Neural progenitor cell (in vitro differentiated cells): ENCODE results near the gene DVL3. TPM values are rescaled to one million over a fixed set of nuclear protein-coding genes. Genes with fewer than 3 reads are reported as not detected.

ENCODE experiments used
- DNase-seq: peaks from one replicate; pipeline ENCODE4 v3.0.0-alpha.2; 2016; ENCODE audit warnings: low spot score
- H2AFZ ChIP-seq: fragments of 200-600 bp; sonication (generic); replicated peaks from 2 replicates; pipeline ENCODE4 v1.6.1; 2016; ENCODE audit warnings: antibody characterized with exemption
- H3F3A ChIP-seq: fragments of 200-600 bp; sonication (generic); 2 replicates; pipeline ENCODE4 v1.6.1; 2016; ENCODE audit warnings: antibody characterized with exemption, low read depth
- H3K27ac ChIP-seq: fragments of 200-600 bp; sonication (generic); 2 replicates; pipeline ENCODE4 v1.5.1; 2016; ENCODE audit warnings: mild to moderate bottlenecking
- H3K27me3 ChIP-seq: fragments of 200-600 bp; sonication (generic); 2 replicates; pipeline ENCODE4 v1.6.1; 2016; ENCODE audit warnings: mild to moderate bottlenecking, moderate library complexity
- H3K36me3 ChIP-seq: fragments of 200-600 bp; sonication (generic); 2 replicates; pipeline ENCODE4 v1.5.1; 2016
- H3K4me1 ChIP-seq: fragments of 200-600 bp; sonication (generic); 2 replicates; pipeline ENCODE4 v1.6.1; 2016; ENCODE audit warnings: mixed run types
- H3K4me2 ChIP-seq: fragments of 200-600 bp; sonication (generic); 2 replicates; pipeline ENCODE4 v1.6.1; 2016
- H3K4me3 ChIP-seq: fragments of 200-600 bp; sonication (generic); 2 replicates; pipeline ENCODE4 v1.5.1; 2016
- H3K79me2 ChIP-seq: fragments of 200-600 bp; sonication (generic); 2 replicates; pipeline ENCODE4 v1.6.1; 2016; ENCODE audit warnings: low read depth
- H3K9ac ChIP-seq: fragments of 200-600 bp; sonication (generic); 2 replicates; pipeline ENCODE4 v1.6.1; 2016
- H3K9me3 ChIP-seq: fragments of 200-600 bp; sonication (generic); 2 replicates; pipeline ENCODE4 v1.5.1; 2016; ENCODE audit warnings: low read depth
- H4K20me1 ChIP-seq: fragments of 200-600 bp; sonication (generic); 2 replicates; pipeline ENCODE4 v1.6.1; 2016; ENCODE audit warnings: low read depth
- H3K27ac Mint-ChIP-seq: 3 replicates; pipeline ENCODE4 v1.8.0; 2021; ENCODE audit warnings: mixed read lengths
- H3K27me3 Mint-ChIP-seq: 2 replicates; pipeline ENCODE4 v1.8.0; 2022; ENCODE audit warnings: low read depth, mild to moderate bottlenecking, inconsistent platforms, moderate library complexity, mixed read lengths; ENCODE audit not compliant: insufficient read depth
- H3K36me3 Mint-ChIP-seq: 3 replicates; pipeline ENCODE4 v1.8.0; 2021; ENCODE audit warnings: mixed read lengths
- H3K4me1 Mint-ChIP-seq: 3 replicates; pipeline ENCODE4 v1.8.0; 2021; ENCODE audit warnings: mixed read lengths
- H3K4me3 Mint-ChIP-seq: 3 replicates; pipeline ENCODE4 v1.8.0; 2021; ENCODE audit warnings: mild to moderate bottlenecking, moderate library complexity, mixed read lengths
- H3K9me3 Mint-ChIP-seq: 3 replicates; pipeline ENCODE4 v1.8.0; 2020; ENCODE audit warnings: mixed read lengths
- EZH2 ChIP-seq: fragments of 200-600 bp; sonication (generic); IDR thresholded peaks from 2 replicates; pipeline ENCODE4 v1.6.1; 2017; ENCODE audit warnings: antibody characterized with exemption, mild to moderate bottlenecking, moderate library complexity
- EZH2phosphoT487 ChIP-seq: fragments of 200-600 bp; sonication (generic); IDR thresholded peaks from 2 replicates; pipeline ENCODE4 v1.6.1; 2017; ENCODE audit warnings: antibody characterized with exemption
- total RNA-seq: library from RNA; depleted of rRNA; stranded (reverse); fragments of >200 nt; gene quantifications from 2 replicates; pipeline ENCODE4 v1.2.3, GENCODE V29; 2015; ENCODE audit warnings: low replicate concordance
- TF ChIP-seq, protein P1 (sequence below): fragments of 200-600 bp; sonication (generic); IDR thresholded peaks from 2 replicates; pipeline ENCODE4 v1.5.1; 2017; ENCODE audit warnings: antibody characterized with exemption, mild to moderate bottlenecking

DVL3 gene
- total RNA-seq, 1 donor from 2014 or later: 29.8 TPM

DNA sequence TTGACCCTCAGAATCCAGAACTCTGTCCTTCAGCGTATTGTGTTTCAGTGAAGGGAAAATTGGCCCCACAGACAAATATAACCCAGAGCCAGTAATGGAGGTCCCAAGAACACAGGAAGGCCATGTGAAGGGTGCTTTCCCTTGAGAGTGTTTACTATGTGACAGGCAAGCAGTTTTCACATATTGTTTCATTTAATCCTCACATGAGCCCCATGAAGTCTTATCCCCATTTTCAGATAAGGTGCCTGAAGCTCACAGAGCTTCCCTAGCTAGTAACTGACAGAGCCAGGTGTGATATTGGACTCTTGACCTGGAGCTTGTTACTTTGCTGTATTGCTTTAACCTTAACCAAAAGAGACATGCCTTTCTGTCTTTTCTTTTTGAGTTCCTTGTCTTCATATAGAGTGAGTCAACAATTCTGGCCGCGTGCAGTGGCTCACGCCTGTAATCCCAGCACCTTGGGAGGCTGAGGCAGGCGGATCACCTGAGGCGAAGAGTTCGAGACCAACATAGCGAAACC is 9.4 kb upstream of the DVL3 start:
- H3K36me3 ChIP-seq: no peaks in the 10 kb centered on the region
- H2AFZ ChIP-seq: no peak overlapping the region
- H3K4me2 ChIP-seq: no peak overlapping the region
- H3K4me3 ChIP-seq: no peak overlapping the region
- no peaks in the 10 kb centered on the region for H3K79me2 ChIP-seq
- no peak for DNase-seq
- Mint-ChIP-seq H3K9me3 (no peaks in the 10 kb centered on the region), H3K4me1 (no peaks in the 10 kb centered on the region), H3K4me3 (no peak overlapping the region), H3K27me3 (peaks cover 11% of the 10 kb centered on the region), H3K36me3 (peaks cover 13% of the 10 kb centered on the region), H3K27ac (no peak overlapping the region)
- peaks cover 13% of the 10 kb centered on the region for H3F3A ChIP-seq
- TF ChIP-seq EZH2phosphoT487: no peak
- TF ChIP-seq EZH2: no peak
- TF ChIP-seq, protein P1, sequence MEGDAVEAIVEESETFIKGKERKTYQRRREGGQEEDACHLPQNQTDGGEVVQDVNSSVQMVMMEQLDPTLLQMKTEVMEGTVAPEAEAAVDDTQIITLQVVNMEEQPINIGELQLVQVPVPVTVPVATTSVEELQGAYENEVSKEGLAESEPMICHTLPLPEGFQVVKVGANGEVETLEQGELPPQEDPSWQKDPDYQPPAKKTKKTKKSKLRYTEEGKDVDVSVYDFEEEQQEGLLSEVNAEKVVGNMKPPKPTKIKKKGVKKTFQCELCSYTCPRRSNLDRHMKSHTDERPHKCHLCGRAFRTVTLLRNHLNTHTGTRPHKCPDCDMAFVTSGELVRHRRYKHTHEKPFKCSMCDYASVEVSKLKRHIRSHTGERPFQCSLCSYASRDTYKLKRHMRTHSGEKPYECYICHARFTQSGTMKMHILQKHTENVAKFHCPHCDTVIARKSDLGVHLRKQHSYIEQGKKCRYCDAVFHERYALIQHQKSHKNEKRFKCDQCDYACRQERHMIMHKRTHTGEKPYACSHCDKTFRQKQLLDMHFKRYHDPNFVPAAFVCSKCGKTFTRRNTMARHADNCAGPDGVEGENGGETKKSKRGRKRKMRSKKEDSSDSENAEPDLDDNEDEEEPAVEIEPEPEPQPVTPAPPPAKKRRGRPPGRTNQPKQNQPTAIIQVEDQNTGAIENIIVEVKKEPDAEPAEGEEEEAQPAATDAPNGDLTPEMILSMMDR: no peak
- no peaks in the 10 kb centered on the region for H3K4me1 ChIP-seq
- no peaks in the 10 kb centered on the region for H3K9me3 ChIP-seq
- peaks cover 6% of the 10 kb centered on the region for H4K20me1 ChIP-seq
- no peak overlapping the region for H3K27ac ChIP-seq
- no peaks in the 10 kb centered on the region for H3K27me3 ChIP-seq
- no peak overlapping the region for H3K9ac ChIP-seq

DNA sequence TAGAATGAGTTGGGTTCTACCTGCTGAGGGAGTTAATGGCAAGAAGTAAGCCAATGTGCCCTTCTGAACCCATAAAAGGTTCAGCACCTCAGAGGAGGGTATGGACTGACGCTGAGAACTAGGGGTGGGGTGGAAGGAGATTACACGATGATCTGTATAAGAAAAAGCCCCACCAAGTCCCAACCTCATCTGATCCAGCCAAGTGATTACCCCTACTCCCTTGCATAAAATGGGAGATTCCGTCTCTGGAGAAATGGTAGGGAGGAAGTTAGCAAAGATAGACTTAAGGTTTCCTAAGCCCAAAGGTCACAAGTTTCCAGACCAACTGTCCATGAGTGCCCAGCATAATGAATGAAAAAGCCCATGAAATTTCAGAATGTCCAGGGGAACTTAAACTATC is 7.1 kb upstream of the DVL3 start:
- Histone ChIP-seq H3K27ac (no peak overlapping the region), H3F3A (peaks cover 13% of the 10 kb centered on the region), H3K4me1 (no peaks in the 10 kb centered on the region), H3K4me3 (no peak overlapping the region), H2AFZ (no peak overlapping the region), H3K36me3 (no peaks in the 10 kb centered on the region), H3K9ac (no peak overlapping the region), H3K27me3 (no peaks in the 10 kb centered on the region), H3K79me2 (no peaks in the 10 kb centered on the region), H4K20me1 (peaks cover 6% of the 10 kb centered on the region), H3K9me3 (no peaks in the 10 kb centered on the region), H3K4me2 (no peak overlapping the region)
- Mint-ChIP-seq H3K9me3 (no peaks in the 10 kb centered on the region), H3K27me3 (peaks cover 6% of the 10 kb centered on the region), H3K36me3 (peaks cover 1% of the 10 kb centered on the region), H3K4me1 (peaks cover 4% of the 10 kb centered on the region), H3K4me3 (no peak overlapping the region), H3K27ac (no peak overlapping the region)
- TF ChIP-seq, protein P1: no peak
- TF ChIP-seq EZH2 (no peak), EZH2phosphoT487 (no peak)
- no peak for DNase-seq

DNA sequence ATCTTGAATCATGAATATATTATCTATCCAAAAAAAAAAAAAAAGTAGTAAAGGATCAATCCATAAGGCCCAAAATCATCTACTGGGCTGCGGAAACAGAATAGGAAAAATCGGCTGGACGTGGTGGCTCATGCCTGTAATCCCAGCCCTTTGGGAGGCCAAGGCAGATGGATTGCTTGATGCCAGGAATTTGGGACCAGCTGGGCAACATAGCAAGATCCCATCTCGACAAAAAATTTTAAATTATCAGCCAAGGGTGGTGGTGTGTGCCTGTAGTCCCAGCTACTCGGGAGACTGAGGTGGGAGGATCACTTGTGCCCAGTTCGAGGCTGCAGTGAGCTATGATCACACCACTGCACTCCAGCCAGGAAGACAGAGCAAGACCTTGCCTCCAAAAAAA is 6.1 kb upstream of the DVL3 start:
- Histone ChIP-seq H3K36me3 (no peaks in the 10 kb centered on the region), H3K4me1 (no peaks in the 10 kb centered on the region), H3K27ac (no peak overlapping the region), H3K79me2 (peaks cover 7% of the 10 kb centered on the region), H3K27me3 (no peaks in the 10 kb centered on the region), H3F3A (peaks cover 17% of the 10 kb centered on the region), H3K4me2 (no peak overlapping the region), H3K4me3 (no peak overlapping the region), H2AFZ (no peak overlapping the region), H3K9me3 (no peaks in the 10 kb centered on the region), H3K9ac (no peak overlapping the region), H4K20me1 (peaks cover 6% of the 10 kb centered on the region)
- no peaks in the 10 kb centered on the region for H3K9me3 Mint-ChIP-seq
- peaks cover 7% of the 10 kb centered on the region for H3K27me3 Mint-ChIP-seq
- TF ChIP-seq, protein P1: no peak
- no peak for TF ChIP-seq EZH2phosphoT487
- no peak for TF ChIP-seq EZH2
- H3K36me3 Mint-ChIP-seq: no peaks in the 10 kb centered on the region
- no peak for DNase-seq
- H3K4me3 Mint-ChIP-seq: no peak overlapping the region
- no peak overlapping the region for H3K27ac Mint-ChIP-seq
- H3K4me1 Mint-ChIP-seq: peaks cover 12% of the 10 kb centered on the region
